Ovary (tissue), 9 donors: ENCODE data around the gene DHRS7B. TPM values are rescaled to one million over a fixed set of nuclear protein-coding genes. Genes with fewer than 3 reads are reported as not detected.

Experiments used
- DNase-seq, 5 donors: peaks; one replicate each; pipeline ENCODE4 v3.0.0-alpha.2; 2019 to 2020
- H3K27ac ChIP-seq, 2 donors: fragments of 200-600 bp; one replicate each; pipeline versions ENCODE4 v1.5.1 to v1.8.0; 2019 to 2022
- H3K27me3 ChIP-seq: fragments of 200-600 bp; one replicate; pipeline ENCODE4 v1.8.0; 2022
- H3K36me3 ChIP-seq: fragments of 200-600 bp; sonication (generic); one replicate; pipeline ENCODE4 v1.5.1; 2019
- H3K4me1 ChIP-seq: one replicate; pipeline ENCODE4 v1.8.1; 2013; ENCODE audit warnings: mild to moderate bottlenecking, moderate library complexity; ENCODE audit not compliant: insufficient read depth
- H3K4me3 ChIP-seq: fragments of 200-600 bp; sonication (generic); one replicate; pipeline ENCODE4 v1.5.1; 2017
- H3K9me3 ChIP-seq, 2 donors: fragments of 200-600 bp in 1 of 2; sonication (generic) in 1 of 2; one replicate each; pipeline versions ENCODE4 v1.5.1 to v1.8.1; 2013 to 2019; ENCODE audit warnings: mild to moderate bottlenecking in 1 of 2, moderate library complexity in 1 of 2
- CTCF ChIP-seq, 3 donors: fragments of 450-650 bp in 2 of 3; fragments of 200-600 bp in 1 of 3; IDR thresholded peaks; one replicate each; pipeline versions ENCODE4 v1.5.1 to v1.8.0; 2016 to 2022; ENCODE audit warnings: antibody characterized with exemption in 3 of 3, mild to moderate bottlenecking in 1 of 3
- EP300 ChIP-seq: sonication (generic); formaldehyde crosslinking; IDR thresholded peaks from one replicate; pipeline ENCODE4 v1.6.1; 2017; ENCODE audit warnings: antibody characterized with exemption
- POLR2A ChIP-seq: fragments of 450-650 bp; IDR thresholded peaks from one replicate; pipeline ENCODE4 v1.6.1; 2017; ENCODE audit warnings: antibody characterized with exemption, mild to moderate bottlenecking, moderate library complexity
- WGBS, 3 donors: extraction: QIAGEN DNeasy Blood & Tissue Kit in 1 of 3; methylation state at CpG; one replicate each; pipeline versions ENCODE4 v1.1.5 to v1.1.7; 2013 to 2017; 5-methylcytosine and 5-hydroxymethylcytosine counted together
- intact Hi-C, 4 donors: fragments of 100-400 bp; cut with DNase I; formaldehyde crosslinking; loops; one replicate each; pipeline versions ENCODE4 v1.11.0 to v1.15.1; 2022 to 2023
- polyA plus RNA-seq, 2 donors: library from polyadenylated mRNA; stranded (reverse); fragments of 200-250 nt in 1 of 2; fragments of 350-450 nt in 1 of 2; fragmentation: Illumina TruSeq in 1 of 2; extraction: RNeasy Lipid Tissue Mini Kit (QIAGEN cat#74804) in 1 of 2; gene quantifications; one replicate each; pipeline ENCODE4 v1.2.3, GENCODE V29; 2013 to 2014
- total RNA-seq, 7 donors: library from RNA; depleted of rRNA in 2 of 7; stranded (reverse); fragments of >200 nt in 2 of 7; fragmentation: NEBNext Ultra II Directional in 3 of 7; extraction: Animal tissue kit (Norgen Biotek cat#: 25700) in 3 of 7; gene quantifications; one replicate each; pipeline versions ENCODE4 v1.1.0 to v1.2.4, GENCODE V29; 2016 to 2023
- donor health status: DM: no; HTN: no; CAD: no; lungs with moderate emphysema.
- donor health status: DM: no; HTN: no; CAD: no.
- donor health status: Bipolar disorder and iron deficiency.
- donor health status: DM: yes; HTN: yes; CAD: no.
- donor health status: DM: no; HTN: no; CAD: no.
- donor health status: DM: yes; HTN: yes; CAD: no.

The DHRS7B gene
- total and polyA plus RNA-seq, 9 donors = 10.7 to 28.3 (median 17.4) TPM

- Histone ChIP-seq H3K4me3 (no peak overlapping the region), H3K27ac (no peak overlapping the region), H3K4me1 (no peaks in the 10 kb centered on the region), H3K27me3 (no peaks in the 10 kb centered on the region), H3K9me3 (no peaks in the 10 kb centered on the region), H3K36me3 (no peaks in the 10 kb centered on the region)
- intact Hi-C loops = no loop called here
- no peak for DNase-seq
- TF ChIP-seq CTCF (IDR thresholded peaks at IDR 0.05) = no peak
- no peak for TF ChIP-seq POLR2A
- no peak for TF ChIP-seq EP300
- WGBS, 3 donors = 57 to 66% (median 63%) methylated on average over 3 of the region's 3 CpGs
Observed at GRCh38 chr17:21146362-21147015, 19.7 kb downstream of the DHRS7B start.

- no peak overlapping the region for H3K27ac ChIP-seq
- no peaks in the 10 kb centered on the region for H3K36me3 ChIP-seq
- no peaks in the 10 kb centered on the region for H3K9me3 ChIP-seq
- intact Hi-C loops = no loop called here
- WGBS, 3 donors = 67 to 87% (median 86%) methylated on average over 1 of the region's 1 CpG
- no peak for DNase-seq
- no peaks in the 10 kb centered on the region for H3K4me1 ChIP-seq
- no peak overlapping the region for H3K4me3 ChIP-seq
- H3K27me3 ChIP-seq = no peaks in the 10 kb centered on the region
- TF ChIP-seq CTCF (IDR thresholded peaks at IDR 0.05) (no peak), POLR2A (no peak), EP300 (no peak)
Observed at GRCh38 chr17:21149621-21150020, 22.9 kb downstream of the DHRS7B start.

- no peak for DNase-seq
- WGBS, 3 donors = 82 to 95% (median 92%) methylated on average over 1 of the region's 1 CpG
- TF ChIP-seq POLR2A = no peak
- no peak for TF ChIP-seq CTCF (IDR thresholded peaks at IDR 0.05)
- TF ChIP-seq EP300 = no peak
- Histone ChIP-seq H3K4me3 (no peak overlapping the region), H3K27me3 (no peaks in the 10 kb centered on the region), H3K36me3 (no peaks in the 10 kb centered on the region), H3K9me3 (no peaks in the 10 kb centered on the region), H3K4me1 (no peaks in the 10 kb centered on the region), H3K27ac (no peak overlapping the region)
- intact Hi-C loops = no loop called here
Observed at GRCh38 chr17:21152731-21153130, 26.0 kb downstream of the DHRS7B start.

- no peaks in the 10 kb centered on the region for H3K27me3 ChIP-seq
- H3K36me3 ChIP-seq = no peaks in the 10 kb centered on the region
- no peak overlapping the region for H3K4me3 ChIP-seq
- no peaks in the 10 kb centered on the region for H3K9me3 ChIP-seq
- TF ChIP-seq CTCF (IDR thresholded peaks at IDR 0.05) (no peak), EP300 (no peak), POLR2A (no peak)
- H3K4me1 ChIP-seq = peaks cover 7% of the 10 kb centered on the region
- no peak for DNase-seq
- intact Hi-C loops = no loop called here
- 70 to 88% (median 79%) methylated on average over 1 of the region's 1 CpG for WGBS, 3 donors
- H3K27ac ChIP-seq = no peak overlapping the region
Observed at GRCh38 chr17:21157586-21158370, 31.0 kb downstream of the DHRS7B start.
